Suprapubic skin (tissue), 4 donors: ENCODE results near the gene AMPH. TPM values are rescaled to one million over a fixed set of nuclear protein-coding genes. Genes with fewer than 3 reads are reported as not detected.
"Not testable (repeated sequence)": the region's sequence is repeated elsewhere in the genome, so short reads cannot be mapped to it uniquely, and the experiment has no call there.

ENCODE experiments used
- DNase-seq, 2 donors: peaks; one replicate each; pipeline ENCODE4 v3.0.0-alpha.2; 2019; ENCODE audit warnings: low spot score in 2 of 2
- H3K27ac ChIP-seq: fragments of 200-600 bp; sonication (generic); one replicate; pipeline ENCODE4 v1.5.1; 2019
- H3K27me3 ChIP-seq: fragments of 200-600 bp; sonication (generic); one replicate; pipeline ENCODE4 v1.5.1; 2019
- H3K36me3 ChIP-seq: fragments of 200-600 bp; sonication (generic); one replicate; pipeline ENCODE4 v1.5.1; 2019
- H3K4me1 ChIP-seq: fragments of 200-600 bp; sonication (generic); one replicate; pipeline ENCODE4 v1.5.1; 2019
- H3K4me3 ChIP-seq: fragments of 200-600 bp; sonication (generic); one replicate; pipeline ENCODE4 v1.5.1; 2019; ENCODE audit warnings: mild to moderate bottlenecking
- H3K9me3 ChIP-seq: fragments of 200-600 bp; sonication (generic); one replicate; pipeline ENCODE4 v1.5.1; 2019
- CTCF ChIP-seq, 2 donors: fragments of 200-600 bp in 1 of 2; fragments of 450-650 bp in 1 of 2; sonication (generic) in 1 of 2; IDR thresholded peaks; one replicate each; pipeline ENCODE4 v1.5.1; 2016 to 2019; ENCODE audit warnings: antibody characterized with exemption in 2 of 2, mild to moderate bottlenecking in 1 of 2, moderate library complexity in 1 of 2
- WGBS: methylation state at CpG from one replicate; pipeline ENCODE4 v1.1.5; 2018; 5-methylcytosine and 5-hydroxymethylcytosine counted together
- total RNA-seq, 4 donors: library from RNA; depleted of rRNA; stranded (reverse); fragments of >200 nt; gene quantifications; one replicate each; pipeline ENCODE4 v1.1.0, GENCODE V29; 2016

Gene AMPH
- total RNA-seq, 4 donors from 2014 or later = 1.7 to 6.3 (median 2.3) TPM

GRCh38 chr7:38349869-38350583, 281.1 kb downstream of the AMPH start:
- not testable (repeated sequence) for H3K4me1 ChIP-seq, DNase-seq, H3K27me3 ChIP-seq, H3K4me3 ChIP-seq, H3K36me3 ChIP-seq, H3K27ac ChIP-seq, H3K9me3 ChIP-seq
- peak in 1 of 2 donors; percentile 16 for TF ChIP-seq CTCF (IDR thresholded peaks at IDR 0.05)
- WGBS = 79% methylated on average over 4 of the region's 6 CpGs

GRCh38 chr7:38349126-38349795, 281.9 kb downstream of the AMPH start:
- not testable (repeated sequence) for H3K4me3 ChIP-seq, H3K27me3 ChIP-seq
- WGBS = 87% methylated on average over 9 of the region's 9 CpGs

GRCh38 chr7:38345299-38346172, 285.6 kb downstream of the AMPH start:
- not testable (repeated sequence) for H3K36me3 ChIP-seq, DNase-seq, H3K27me3 ChIP-seq, H3K4me3 ChIP-seq, H3K4me1 ChIP-seq, H3K27ac ChIP-seq, H3K9me3 ChIP-seq
- 45% methylated on average over 6 of the region's 6 CpGs for WGBS
- TF ChIP-seq CTCF (IDR thresholded peaks at IDR 0.05) = peak in 1 of 2 donors; percentile 44

More at GRCh38 chr7:38349126-38349795, 281.9 kb downstream of the AMPH start:
- not testable (repeated sequence) for H3K36me3 ChIP-seq, H3K9me3 ChIP-seq, H3K27ac ChIP-seq, H3K4me1 ChIP-seq, DNase-seq

GRCh38 chr7:38344741-38345140, 286.4 kb downstream of the AMPH start:
- WGBS = 86% methylated on average over 3 of the region's 3 CpGs
- not testable (repeated sequence) for H3K36me3 ChIP-seq, H3K4me1 ChIP-seq, H3K9me3 ChIP-seq, H3K4me3 ChIP-seq, DNase-seq, H3K27me3 ChIP-seq, H3K27ac ChIP-seq

- H3K4me3 ChIP-seq, H3K4me1 ChIP-seq, H3K9me3 ChIP-seq, H3K27me3 ChIP-seq, H3K36me3 ChIP-seq, H3K27ac ChIP-seq, DNase-seq: not testable (repeated sequence)
- 69% methylated on average over 5 of the region's 5 CpGs for WGBS
These were observed 289.0 kb downstream of the AMPH start for GRCh38 chr7:38342135-38342534.

GRCh38 chr7:38341172-38341705, 289.9 kb downstream of the AMPH start:
- not testable (repeated sequence) for H3K27ac ChIP-seq

More at GRCh38 chr7:38341172-38341705, 289.9 kb downstream of the AMPH start:
- H3K4me1 ChIP-seq = peaks cover 11% of the 10 kb centered on the region
- WGBS = 56% methylated on average over 2 of the region's 2 CpGs
- not testable (repeated sequence) for H3K9me3 ChIP-seq, H3K36me3 ChIP-seq, H3K27me3 ChIP-seq, H3K4me3 ChIP-seq, DNase-seq
- peak in 1 of 2 donors; percentile 10 for TF ChIP-seq CTCF (IDR thresholded peaks at IDR 0.05)
